SJCRH30 (cell line): Measurements from ENCODE around the gene DES. TPM values are rescaled to one million over a fixed set of nuclear protein-coding genes. Genes with fewer than 3 reads are reported as not detected.
A peak's percentile ranks its signal among the peaks of the same experiment; 100 is the strongest.

Experiments used
- DNase-seq, 2 experiments: peaks; one replicate each; pipeline ENCODE4 v3.0.0-alpha.2; 2015 to 2020
- H3K27ac ChIP-seq: fragments of 250-450 bp; sonication (Bioruptor Pico); 2 replicates; pipeline ENCODE4 v1.5.1; 2020; ENCODE audit warnings: mild to moderate bottlenecking, moderate library complexity
- H3K27me3 ChIP-seq: fragments of 250-450 bp; sonication (Bioruptor Pico); 2 replicates; pipeline ENCODE4 v1.5.1; 2020; ENCODE audit warnings: mild to moderate bottlenecking, moderate library complexity
- H3K36me3 ChIP-seq: fragments of 250-450 bp; sonication (Bioruptor Pico); 2 replicates; pipeline ENCODE4 v1.5.1; 2020; ENCODE audit warnings: mild to moderate bottlenecking, moderate library complexity
- H3K4me1 ChIP-seq: fragments of 250-450 bp; sonication (Bioruptor Pico); 2 replicates; pipeline ENCODE4 v1.5.1; 2020; ENCODE audit warnings: mild to moderate bottlenecking, moderate library complexity
- H3K4me3 ChIP-seq: fragments of 250-450 bp; sonication (Bioruptor Pico); 2 replicates; pipeline ENCODE4 v1.5.1; 2020; ENCODE audit warnings: mild to moderate bottlenecking, moderate library complexity
- H3K9me3 ChIP-seq: fragments of 250-450 bp; sonication (Bioruptor Pico); replicated peaks from 2 replicates; pipeline ENCODE4 v1.5.1; 2020; ENCODE audit warnings: mild to moderate bottlenecking, moderate library complexity
- total RNA-seq: library from RNA; depleted of rRNA; stranded (reverse); fragments of >200 nt; shearing (Covaris generic); gene quantifications from 2 replicates; pipeline ENCODE4 v1.2.3, GENCODE V29; 2014

Gene DES
- total RNA-seq, 1 experiment from 2014 or later = 331 TPM

DNA sequence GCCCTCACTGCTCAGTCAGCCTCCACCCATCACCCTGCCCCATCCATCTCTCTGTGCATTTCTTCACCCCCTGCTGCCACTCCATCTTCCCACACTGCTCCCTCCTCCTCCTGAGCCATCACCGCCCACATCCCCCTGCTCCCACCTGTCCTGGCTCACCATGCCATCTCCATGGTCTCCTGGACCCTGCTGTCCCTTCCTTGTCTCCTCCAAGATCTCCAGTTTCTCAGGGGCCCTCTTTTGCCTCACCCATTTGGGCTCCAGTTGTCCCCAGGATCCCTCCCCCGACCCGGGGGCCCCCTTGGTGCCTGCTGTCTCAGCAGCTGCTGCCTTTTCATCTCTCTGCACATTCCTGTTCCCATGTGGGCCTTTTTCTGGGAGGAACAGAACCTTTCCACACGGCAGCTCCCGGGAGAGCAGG lies 27.1 kb downstream of the DES start:
- Histone ChIP-seq H3K4me3 (peak overlapping the region; percentile 26), H3K27ac (peak overlapping the region; percentile 58), H3K9me3 (no peaks in the 10 kb centered on the region), H3K27me3 (no peaks in the 10 kb centered on the region), H3K4me1 (peaks cover 39% of the 10 kb centered on the region), H3K36me3 (peaks cover 2% of the 10 kb centered on the region; the same call in 1 of the 2 replicates)
- peak; percentile 76 to 79 for DNase-seq

DNA sequence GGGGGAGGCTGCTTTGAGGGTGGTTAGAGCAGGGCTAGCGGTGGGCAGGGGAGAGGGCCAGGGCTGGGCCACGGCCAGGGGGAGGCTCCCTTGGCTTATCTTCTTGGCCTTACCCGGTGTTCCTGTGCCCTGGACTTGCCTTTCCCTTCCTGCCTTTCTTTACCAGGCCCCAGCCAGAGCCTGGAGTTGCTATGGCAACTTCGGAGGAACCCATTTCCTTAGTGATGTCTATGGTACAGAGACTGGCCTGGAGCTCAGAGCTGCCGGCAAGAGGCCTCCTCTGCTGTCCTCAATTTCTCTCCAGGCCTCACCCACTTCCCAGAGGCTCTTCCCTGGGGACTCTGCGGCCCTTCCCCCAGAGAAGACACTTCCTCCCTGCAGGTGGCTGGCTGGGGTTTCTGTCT lies 27.9 kb downstream of the DES start:
- no peaks in the 10 kb centered on the region for H3K9me3 ChIP-seq
- no peaks in the 10 kb centered on the region for H3K27me3 ChIP-seq
- H3K36me3 ChIP-seq = peaks cover 2% of the 10 kb centered on the region; the same call in 1 of the 2 replicates
- H3K4me1 ChIP-seq = peaks cover 30% of the 10 kb centered on the region
- peak overlapping the region; percentile 58 for H3K27ac ChIP-seq
- H3K4me3 ChIP-seq = peak overlapping the region; percentile 26
- DNase-seq = peak; percentile 51 to 54

DNA sequence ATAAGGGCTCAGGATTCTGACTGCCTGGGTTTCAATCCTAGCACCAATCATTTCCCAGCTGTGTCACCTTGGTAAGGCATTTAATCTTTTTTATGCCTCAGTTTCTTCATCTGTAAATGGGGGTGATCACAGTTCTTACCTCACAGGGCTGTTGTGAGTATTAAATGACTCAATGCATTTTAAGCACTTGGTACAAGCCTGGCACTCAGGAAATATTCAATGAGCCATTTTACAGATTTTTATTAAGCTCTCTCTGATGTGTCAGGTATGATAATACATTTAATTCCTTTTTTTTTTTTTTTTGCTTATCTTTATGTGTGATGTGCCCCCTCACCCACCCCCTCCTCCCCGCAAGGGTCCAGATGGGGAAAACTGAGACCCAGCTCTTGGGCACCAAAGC lies 28.5 kb downstream of the DES start:
- peaks cover 30% of the 10 kb centered on the region for H3K4me1 ChIP-seq
- no peak for DNase-seq
- H3K4me3 ChIP-seq = no peak overlapping the region
- H3K27ac ChIP-seq = no peak overlapping the region; the same call in 1 of the 2 replicates
- no peaks in the 10 kb centered on the region for H3K27me3 ChIP-seq
- H3K9me3 ChIP-seq = no peaks in the 10 kb centered on the region
- peaks cover 2% of the 10 kb centered on the region; the same call in 1 of the 2 replicates for H3K36me3 ChIP-seq

GRCh38 chr2:219447242-219448098 lies 29.3 kb downstream of the DES start:
- peaks cover 38% of the 10 kb centered on the region for H3K4me1 ChIP-seq
- H3K27me3 ChIP-seq = no peaks in the 10 kb centered on the region
- DNase-seq = no peak
- no peak overlapping the region for H3K27ac ChIP-seq
- peaks cover 2% of the 10 kb centered on the region; the same call in 1 of the 2 replicates for H3K36me3 ChIP-seq
- H3K9me3 ChIP-seq = no peaks in the 10 kb centered on the region
- no peak overlapping the region for H3K4me3 ChIP-seq

- H3K4me3 ChIP-seq = no peak overlapping the region
- no peaks in the 10 kb centered on the region for H3K27me3 ChIP-seq
- H3K9me3 ChIP-seq = no peaks in the 10 kb centered on the region
- peaks cover 41% of the 10 kb centered on the region for H3K4me1 ChIP-seq
- H3K27ac ChIP-seq = no peak overlapping the region
- peaks cover 2% of the 10 kb centered on the region; the same call in 1 of the 2 replicates for H3K36me3 ChIP-seq
- no peak for DNase-seq
Observed at GRCh38 chr2:219448099-219448775, 30.1 kb downstream of the DES start.

GRCh38 chr2:219448776-219449341 lies 30.7 kb downstream of the DES start:
- Histone ChIP-seq H3K4me1 (peaks cover 43% of the 10 kb centered on the region), H3K36me3 (peaks cover 2% of the 10 kb centered on the region; the same call in 1 of the 2 replicates), H3K27me3 (no peaks in the 10 kb centered on the region), H3K9me3 (no peaks in the 10 kb centered on the region), H3K4me3 (no peak overlapping the region), H3K27ac (no peak overlapping the region)
- DNase-seq = no peak

GRCh38 chr2:219449609-219450008 lies 31.4 kb downstream of the DES start:
- H3K4me1 ChIP-seq = peaks cover 48% of the 10 kb centered on the region
- DNase-seq = no peak

GRCh38 chr2:219451661-219452360 lies 33.6 kb downstream of the DES start:
- Histone ChIP-seq H3K27me3 (no peaks in the 10 kb centered on the region), H3K36me3 (peaks cover 2% of the 10 kb centered on the region; the same call in 1 of the 2 replicates), H3K27ac (peak overlapping the region; percentile 62), H3K9me3 (no peaks in the 10 kb centered on the region), H3K4me3 (no peak overlapping the region), H3K4me1 (peaks cover 33% of the 10 kb centered on the region)
- DNase-seq = peak; percentile 54 to 55

More at GRCh38 chr2:219449609-219450008, 31.4 kb downstream of the DES start:
- Histone ChIP-seq H3K27ac (no peak overlapping the region), H3K4me3 (no peak overlapping the region), H3K36me3 (peaks cover 2% of the 10 kb centered on the region; the same call in 1 of the 2 replicates), H3K9me3 (no peaks in the 10 kb centered on the region), H3K27me3 (no peaks in the 10 kb centered on the region)

DNA sequence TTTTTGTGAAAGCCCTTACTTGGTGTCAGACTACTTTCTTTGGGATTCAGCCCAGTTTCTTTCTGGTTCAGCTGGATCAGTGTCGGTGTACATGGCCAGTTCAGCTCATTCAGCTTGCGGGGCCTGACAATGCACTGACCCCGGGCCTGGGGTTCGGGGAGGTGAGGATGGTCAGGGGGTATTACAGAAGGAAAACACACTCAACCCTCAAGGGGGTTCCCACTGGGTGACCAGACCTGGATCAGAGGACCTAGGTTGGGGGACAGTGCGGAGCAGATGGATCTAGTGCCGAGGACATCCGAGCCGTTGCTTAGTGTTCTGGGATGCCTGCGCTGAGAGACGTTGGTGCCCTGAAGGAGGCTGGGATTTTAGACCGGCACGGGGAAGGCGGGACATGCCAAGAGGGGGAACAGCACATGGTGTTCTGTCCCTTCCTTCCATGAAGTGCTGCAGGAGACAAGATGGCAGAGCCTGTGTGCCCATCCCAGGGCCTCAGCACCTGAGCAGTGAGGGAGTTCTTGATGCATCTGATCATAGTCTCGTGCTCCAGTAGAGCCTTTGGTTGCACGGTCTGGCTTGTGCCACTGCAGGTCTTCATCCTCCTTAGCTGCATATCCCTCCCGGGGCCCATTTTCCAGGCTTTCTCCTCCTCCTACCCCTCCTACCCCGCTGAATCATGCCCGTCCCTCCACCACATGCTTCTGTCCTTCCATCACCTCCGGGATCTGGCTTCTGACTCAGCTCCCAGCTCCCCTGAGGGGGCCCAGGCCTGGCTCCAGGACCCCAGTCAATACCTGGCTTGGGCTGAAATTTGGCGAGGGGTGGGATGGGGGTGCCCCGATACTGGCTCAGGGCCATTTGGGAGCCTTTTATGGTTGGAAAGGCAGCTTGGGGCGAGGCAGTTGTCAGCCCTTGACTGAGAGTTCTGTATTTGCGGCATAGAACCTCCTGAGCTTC lies 34.5 kb downstream of the DES start:
- peak; percentile 91 to 93 for DNase-seq

DNA sequence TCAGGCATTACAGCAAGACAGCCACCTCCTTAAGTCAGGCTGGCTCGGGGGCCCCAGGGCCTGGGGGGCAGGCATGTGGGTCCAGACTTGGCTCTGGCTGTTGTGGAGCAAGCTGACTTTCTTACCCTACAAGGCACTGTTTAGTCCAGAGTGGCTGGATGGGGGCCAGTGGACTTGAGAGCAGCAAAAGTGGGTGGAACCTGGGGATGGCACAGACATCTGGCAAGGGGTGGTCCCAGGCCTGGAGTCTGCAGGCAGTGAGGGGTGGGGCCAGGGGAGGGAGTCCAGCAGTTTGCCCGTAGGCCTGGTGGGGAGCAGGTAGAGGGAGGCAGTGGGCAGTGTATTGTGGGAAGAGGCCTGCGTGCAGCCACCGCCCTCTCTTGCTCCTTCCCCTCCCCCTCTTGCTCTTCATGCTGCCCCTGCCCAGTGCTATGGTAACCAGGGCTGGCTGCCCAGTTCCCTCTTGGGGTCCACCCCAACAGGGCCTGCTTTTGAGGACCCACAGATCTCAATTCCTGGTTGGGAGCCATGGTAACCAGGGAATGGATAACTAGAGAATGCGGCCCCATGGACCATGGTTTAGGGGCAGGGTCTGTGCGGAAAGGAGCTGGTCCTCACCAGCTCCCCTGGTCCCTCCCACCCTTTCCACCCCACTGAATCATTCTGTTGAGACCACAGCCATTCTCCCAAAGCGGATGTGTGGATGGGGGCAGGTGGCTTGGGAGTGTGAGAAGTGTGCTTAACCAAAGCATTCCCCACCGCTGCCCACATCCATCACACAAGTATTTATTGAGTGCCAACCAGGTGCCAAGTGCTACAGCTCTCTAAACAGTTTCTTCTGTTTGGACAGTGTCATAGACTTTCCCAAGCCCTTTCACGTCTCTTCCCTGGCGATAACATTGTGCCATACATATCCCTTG lies 35.8 kb downstream of the DES start:
- peak overlapping the region; percentile 62 for H3K27ac ChIP-seq
- no peaks in the 10 kb centered on the region for H3K9me3 ChIP-seq
- H3K4me1 ChIP-seq = peaks cover 33% of the 10 kb centered on the region
- no peaks in the 10 kb centered on the region for H3K27me3 ChIP-seq
- H3K36me3 ChIP-seq = peaks cover 2% of the 10 kb centered on the region; the same call in 1 of the 2 replicates
- no peak overlapping the region for H3K4me3 ChIP-seq
- DNase-seq = peak; percentile 69 to 72

More for the DNA sequence above, 34.5 kb downstream of the DES start:
- H3K9me3 ChIP-seq = no peaks in the 10 kb centered on the region
- peak overlapping the region; percentile 62 for H3K27ac ChIP-seq
- peaks cover 2% of the 10 kb centered on the region; the same call in 1 of the 2 replicates for H3K36me3 ChIP-seq
- H3K27me3 ChIP-seq = no peaks in the 10 kb centered on the region
- H3K4me3 ChIP-seq = no peak overlapping the region
- peaks cover 33% of the 10 kb centered on the region for H3K4me1 ChIP-seq

- no peaks in the 10 kb centered on the region for H3K9me3 ChIP-seq
- no peaks in the 10 kb centered on the region for H3K36me3 ChIP-seq
- no peaks in the 10 kb centered on the region for H3K27me3 ChIP-seq
- H3K4me1 ChIP-seq = peaks cover 42% of the 10 kb centered on the region
- H3K4me3 ChIP-seq = no peak overlapping the region
- no peak overlapping the region for H3K27ac ChIP-seq
- no peak for DNase-seq
Observed at GRCh38 chr2:219455581-219455980, 37.4 kb downstream of the DES start.

DNA sequence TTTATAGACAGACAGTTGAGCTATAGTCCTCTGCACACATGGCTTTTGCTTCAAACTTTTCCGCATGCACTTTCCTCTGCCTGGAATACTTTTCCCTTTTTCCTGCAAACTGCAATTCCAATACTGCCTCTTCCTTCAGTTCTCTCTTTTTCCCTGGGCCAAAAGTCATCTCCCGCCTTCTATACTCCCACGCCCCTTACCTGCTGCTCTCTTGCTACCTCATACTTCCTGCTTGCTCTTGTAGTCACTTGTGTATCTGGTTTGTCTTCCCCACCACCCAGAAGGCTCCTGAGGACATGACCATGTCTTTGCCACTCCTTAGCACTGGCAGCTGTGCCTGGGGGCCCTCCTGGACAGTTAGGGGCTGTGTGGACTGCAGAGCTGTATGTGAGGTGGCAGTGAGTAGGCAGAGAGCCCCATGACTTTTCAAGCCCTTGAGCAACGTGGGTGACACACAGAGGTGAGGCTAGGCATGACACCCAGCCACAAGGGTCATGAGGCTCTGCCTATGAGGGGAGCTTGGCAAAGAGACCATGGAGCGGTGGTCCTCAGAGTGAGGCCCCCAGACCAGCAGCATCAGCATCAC lies 39.7 kb downstream of the DES start:
- Histone ChIP-seq H3K4me3 (no peak overlapping the region), H3K27me3 (no peaks in the 10 kb centered on the region), H3K27ac (no peak overlapping the region), H3K4me1 (peaks cover 34% of the 10 kb centered on the region), H3K36me3 (peaks cover 6% of the 10 kb centered on the region; the same call in 1 of the 2 replicates), H3K9me3 (no peaks in the 10 kb centered on the region)
- peak in 1 of 2 experiments; percentile 30 for DNase-seq
